ENCODE data around the gene ZP3. TPM values are rescaled to one million over a fixed set of nuclear protein-coding genes. Genes with fewer than 3 reads are reported as not detected.
"Not testable (repeated sequence)": the region's sequence is repeated elsewhere in the genome, so short reads cannot be mapped to it uniquely, and the experiment has no call there.

Gene ZP3
- total and polyA plus RNA-seq, 8 donors = 0.46 to 7.1 (median 1.4) TPM; not detected in 4

GRCh38 chr7:76381814-76382213, 42.9 kb upstream of the ZP3 start:
- intact Hi-C loops (cut with DNase I; ENCODE audit: low total_unique reads) = no loop called here
- TF ChIP-seq EP300 (IDR thresholded peaks at IDR 0.05) (no peak), POLR2A (IDR thresholded peaks at IDR 0.05) (no peak), POLR2AphosphoS5 (IDR thresholded peaks at IDR 0.05) (no peak), CTCF (IDR thresholded peaks at IDR 0.05) (no peak)
- peaks cover 12 to 22% (median 18%) of the 10 kb centered on the region in 4 donors for H3K4me1 ChIP-seq
- no peak for DNase-seq
- no peaks in the 10 kb centered on the region for H3K27me3 ChIP-seq
- H3K27ac ChIP-seq = no peak overlapping the region
- H3K9me3 ChIP-seq = no peaks in the 10 kb centered on the region
- 94 to 96% (median 95%) methylated on average over 7 of the region's 7 CpGs for WGBS, 5 donors
- no peaks in the 10 kb centered on the region for H3K36me3 ChIP-seq
- H3K4me3 ChIP-seq = no peak overlapping the region

GRCh38 chr7:76383089-76383944, 41.4 kb upstream of the ZP3 start:
- intact Hi-C loops (cut with DNase I; ENCODE audit: low total_unique reads) = no loop called here
- no peaks in the 10 kb centered on the region for H3K36me3 ChIP-seq
- H3K4me3 ChIP-seq = no peak overlapping the region
- peaks cover 12 to 22% (median 18%) of the 10 kb centered on the region in 4 donors for H3K4me1 ChIP-seq
- TF ChIP-seq EP300 (IDR thresholded peaks at IDR 0.05) (no peak), POLR2A (IDR thresholded peaks at IDR 0.05) (no peak), CTCF (IDR thresholded peaks at IDR 0.05) (no peak), POLR2AphosphoS5 (IDR thresholded peaks at IDR 0.05) (no peak)
- H3K27me3 ChIP-seq = no peaks in the 10 kb centered on the region
- WGBS, 5 donors = 75 to 84% (median 79%) methylated on average over 13 of the region's 13 CpGs
- H3K9me3 ChIP-seq = no peaks in the 10 kb centered on the region
- no peak overlapping the region for H3K27ac ChIP-seq
- DNase-seq = no peak

GRCh38 chr7:76386691-76387260, 38.0 kb upstream of the ZP3 start:
- Histone ChIP-seq H3K4me3 (no peak overlapping the region), H3K9me3 (no peaks in the 10 kb centered on the region), H3K27me3 (no peaks in the 10 kb centered on the region), H3K36me3 (no peaks in the 10 kb centered on the region), H3K4me1 (peaks cover 0 to 3% (median 0%) of the 10 kb centered on the region in 4 donors), H3K27ac (no peak overlapping the region)
- DNase-seq = no peak
- intact Hi-C loops (cut with DNase I; ENCODE audit: low total_unique reads) = no loop called here
- no peak for TF ChIP-seq EP300 (IDR thresholded peaks at IDR 0.05)
- TF ChIP-seq POLR2A (IDR thresholded peaks at IDR 0.05) = no peak
- no peak for TF ChIP-seq CTCF (IDR thresholded peaks at IDR 0.05)
- no peak for TF ChIP-seq POLR2AphosphoS5 (IDR thresholded peaks at IDR 0.05)
- whole genome bisulfite sequencing, 5 donors = 74 to 87% (median 83%) methylated on average over 10 to 11 of the region's 11 CpGs

- H3K27ac ChIP-seq; intact Hi-C loops (cut with DNase I; ENCODE audit: low total_unique reads); DNase-seq; H3K27me3 ChIP-seq; H3K36me3 ChIP-seq; H3K4me3 ChIP-seq; H3K4me1 ChIP-seq; H3K9me3 ChIP-seq: not testable (repeated sequence)
- WGBS, 5 donors = 90 to 94% (median 92%) methylated on average over 6 of the region's 6 CpGs
These were observed 37.0 kb upstream of the ZP3 start for GRCh38 chr7:76387789-76388188.

- H3K27me3 ChIP-seq = no peaks in the 10 kb centered on the region
- intact Hi-C loops (cut with DNase I; ENCODE audit: low total_unique reads) = no loop called here
- H3K27ac ChIP-seq = no peak overlapping the region
- no peak overlapping the region for H3K4me3 ChIP-seq
- H3K4me1 ChIP-seq = peaks cover 7 to 17% (median 15%) of the 10 kb centered on the region in 4 donors
- TF ChIP-seq CTCF (IDR thresholded peaks at IDR 0.05) (no peak), POLR2AphosphoS5 (IDR thresholded peaks at IDR 0.05) (no peak), POLR2A (IDR thresholded peaks at IDR 0.05) (no peak), EP300 (IDR thresholded peaks at IDR 0.05) (no peak)
- 94 to 100% (median 97%) methylated on average over 1 to 13 of the region's 13 CpGs for WGBS, 5 donors
- no peaks in the 10 kb centered on the region for H3K9me3 ChIP-seq
- DNase-seq = no peak
- H3K36me3 ChIP-seq = no peaks in the 10 kb centered on the region
These were observed 34.7 kb upstream of the ZP3 start for GRCh38 chr7:76390092-76390491.
